Measurements from ENCODE around the gene TSPAN9.

- TF ChIP-seq EZH2phosphoT487 (IDR thresholded peaks at IDR 0.05; ENCODE audit: unreplicated experiment) (no peak), CTCF (conservative IDR thresholded peaks at IDR 0.05; ENCODE audit: low read depth in 2 of 2) (peak; percentile 44 to 76; a peak in 3 of 4 replicates), POLR2AphosphoS5 (IDR thresholded peaks at IDR 0.05; ENCODE audit: low read depth) (no peak), EZH2 (IDR thresholded peaks at IDR 0.05; ENCODE audit: low read depth, unreplicated experiment) (no peak), CREB1 (CRISPR knock-in tag; IDR thresholded peaks at IDR 0.05; ENCODE audit: low read depth) (no peak)
Measured at GRCh38 chr12:3313675-3314663, 236.8 kb downstream of the TSPAN9 start.
